SK-N-SH treated with all-trans-retinoic acid at 6 μM for 48 hours (cell line): Measurements from ENCODE around the gene THSD7A.

Source experiments
- CREB5 ChIP-seq: fragments of 250-450 bp; sonication (Bioruptor Pico); IDR thresholded peaks from 2 replicates; pipeline ENCODE4 v1.5.1; 2020; ENCODE audit warnings: low read depth, mild to moderate bottlenecking, moderate library complexity
- CSDC2 ChIP-seq: fragments of 250-450 bp; sonication (Bioruptor Pico); IDR thresholded peaks from 2 replicates; pipeline ENCODE4 v1.5.0; 2020; ENCODE audit warnings: mild to moderate bottlenecking, moderate library complexity
- CSRNP3 ChIP-seq: fragments of 250-450 bp; sonication (Bioruptor Pico); IDR thresholded peaks from 2 replicates; pipeline ENCODE4 v1.5.1; 2021; ENCODE audit warnings: mild to moderate bottlenecking, moderate library complexity
- ESRRG ChIP-seq: fragments of 250-450 bp; sonication (Bioruptor Pico); IDR thresholded peaks from 2 replicates; pipeline ENCODE4 v1.6.1; 2021; ENCODE audit warnings: mild to moderate bottlenecking
- GLIS3 ChIP-seq: fragments of 250-450 bp; sonication (Bioruptor Pico); IDR thresholded peaks from 2 replicates; pipeline ENCODE4 v1.5.0; 2020; ENCODE audit warnings: mild to moderate bottlenecking, moderate library complexity
- PATZ1 ChIP-seq: fragments of 250-450 bp; sonication (Bioruptor Pico); IDR thresholded peaks from 2 replicates; pipeline ENCODE4 v1.8.0; 2020; ENCODE audit warnings: mild to moderate bottlenecking, moderate library complexity, borderline replicate concordance
- POU6F1 ChIP-seq: fragments of 250-450 bp; sonication (Bioruptor Pico); IDR thresholded peaks from 2 replicates; pipeline ENCODE4 v1.8.0; 2021; ENCODE audit warnings: low read depth, mild to moderate bottlenecking, moderate library complexity, borderline replicate concordance
- PPARA ChIP-seq: fragments of 250-450 bp; sonication (Bioruptor Pico); IDR thresholded peaks from 2 replicates; pipeline ENCODE4 v1.5.0; 2020; ENCODE audit warnings: mild to moderate bottlenecking, borderline replicate concordance
- RARB ChIP-seq: fragments of 250-450 bp; sonication (Bioruptor Pico); IDR thresholded peaks from 2 replicates; pipeline ENCODE4 v1.8.0; 2021; ENCODE audit warnings: mild to moderate bottlenecking, moderate library complexity
- SNAI2 ChIP-seq: fragments of 250-450 bp; sonication (Bioruptor Pico); IDR thresholded peaks from 2 replicates; pipeline ENCODE4 v1.5.0; 2020; ENCODE audit warnings: mild to moderate bottlenecking, moderate library complexity
- ZC3H10 ChIP-seq: fragments of 250-450 bp; sonication (Bioruptor Pico); IDR thresholded peaks from 2 replicates; pipeline ENCODE4 v1.5.1; 2021; ENCODE audit warnings: mild to moderate bottlenecking, moderate library complexity
- ZFP3 ChIP-seq: fragments of 250-450 bp; sonication (Bioruptor Pico); IDR thresholded peaks from 2 replicates; pipeline ENCODE4 v1.5.0; 2020; ENCODE audit warnings: mild to moderate bottlenecking, moderate library complexity
- ZNF8 ChIP-seq: fragments of 450-650 bp; formaldehyde crosslinking; IDR thresholded peaks from 2 replicates; pipeline ENCODE4 v1.5.0; 2020; ENCODE audit warnings: mild to moderate bottlenecking, moderate library complexity

- TF ChIP-seq ZC3H10 (CRISPR knock-in tag): no peak
- no peak for TF ChIP-seq PATZ1 (CRISPR knock-in tag)
- TF ChIP-seq CREB5 (CRISPR knock-in tag): no peak
- no peak for TF ChIP-seq CSRNP3 (CRISPR knock-in tag)
- TF ChIP-seq PPARA (CRISPR knock-in tag): no peak
- TF ChIP-seq CSDC2 (CRISPR knock-in tag): no peak
- TF ChIP-seq SNAI2: no peak
- no peak for TF ChIP-seq ZFP3 (CRISPR knock-in tag)
- no peak for TF ChIP-seq GLIS3
- no peak for TF ChIP-seq RARB (CRISPR knock-in tag)
- TF ChIP-seq ESRRG (CRISPR knock-in tag): no peak
- no peak for TF ChIP-seq ZNF8
- no peak for TF ChIP-seq POU6F1
These were observed 375.4 kb downstream of the THSD7A start for GRCh38 chr7:11456574-11456973.
